Osteoblast (primary cell): ENCODE data around the gene RPS14. TPM values are rescaled to one million over a fixed set of nuclear protein-coding genes. Genes with fewer than 3 reads are reported as not detected.

Source experiments
- DNase-seq: peaks from one replicate; pipeline ENCODE4 v3.0.0; 2011; ENCODE audit warnings: low spot score, mixed read lengths; ENCODE audit not compliant: insufficient read length; ENCODE audit errors: missing footprints
- H2AFZ ChIP-seq: 2 replicates; pipeline ENCODE4 v1.6.0; 2011; ENCODE audit warnings: mild to moderate bottlenecking, low read length
- H3K27ac ChIP-seq: 2 replicates; pipeline ENCODE4 v1.5.1; 2011; ENCODE audit warnings: mild to moderate bottlenecking, low read depth, low read length, moderate library complexity
- H3K27me3 ChIP-seq: 2 replicates; pipeline ENCODE4 v1.6.0; 2012; ENCODE audit warnings: mild to moderate bottlenecking, control low read depth, inconsistent platforms, low read length, moderate library complexity; ENCODE audit not compliant: insufficient read depth
- H3K36me3 ChIP-seq: 2 replicates; pipeline ENCODE4 v1.5.1; 2011; ENCODE audit warnings: mild to moderate bottlenecking, low read length, control low read depth, moderate library complexity; ENCODE audit not compliant: insufficient read depth
- H3K4me1 ChIP-seq: 2 replicates; pipeline ENCODE4 v1.5.1; 2011; ENCODE audit warnings: mild to moderate bottlenecking, low read length, control low read depth, moderate library complexity; ENCODE audit not compliant: insufficient read depth
- H3K4me2 ChIP-seq: 2 replicates; pipeline ENCODE4 v1.6.0; 2011; ENCODE audit warnings: mild to moderate bottlenecking, low read length; ENCODE audit not compliant: insufficient read depth
- H3K4me3 ChIP-seq: fragments of 200-600 bp; sonication (generic); 3 replicates; pipeline ENCODE4 v1.5.1; 2012; ENCODE audit warnings: mild to moderate bottlenecking, low read length, inconsistent platforms; ENCODE audit not compliant: insufficient read depth
- H3K79me2 ChIP-seq: 2 replicates; pipeline ENCODE4 v1.6.0; 2012; ENCODE audit warnings: mild to moderate bottlenecking, low read length, control low read depth, inconsistent platforms; ENCODE audit not compliant: insufficient read depth
- H3K9me3 ChIP-seq: 2 replicates; pipeline ENCODE4 v1.5.1; 2011; ENCODE audit warnings: low read depth, low read length, control low read depth
- H4K20me1 ChIP-seq: 2 replicates; pipeline ENCODE4 v1.6.0; 2012; ENCODE audit warnings: mild to moderate bottlenecking, low read length, control low read depth; ENCODE audit not compliant: insufficient read depth
- total RNA-seq: library from RNA; depleted of rRNA; stranded (reverse); fragments of >200 nt; gene quantifications from 2 replicates; pipeline ENCODE4 v1.2.3, GENCODE V29; 2012
- TF ChIP-seq, protein P1 (sequence below): IDR thresholded peaks from 2 replicates; pipeline ENCODE4 v1.5.1; 2011; ENCODE audit warnings: mild to moderate bottlenecking, low read depth, low read length, moderate library complexity; ENCODE audit errors: extremely low read depth

RPS14 gene
- total RNA-seq, 1 donor, result 1,720 TPM

GRCh38 chr5:150401376-150402228, 47.9 kb downstream of the RPS14 start:
- Histone ChIP-seq H3K4me3 (no peak overlapping the region), H4K20me1 (no peaks in the 10 kb centered on the region), H2AFZ (no peak overlapping the region), H3K36me3 (peaks cover 29% of the 10 kb centered on the region), H3K27ac (no peak overlapping the region), H3K79me2 (no peaks in the 10 kb centered on the region), H3K4me2 (no peak overlapping the region), H3K9me3 (no peaks in the 10 kb centered on the region), H3K4me1 (no peaks in the 10 kb centered on the region), H3K27me3 (no peaks in the 10 kb centered on the region)
- DNase-seq, result peak; percentile 49
- TF ChIP-seq, protein P1, sequence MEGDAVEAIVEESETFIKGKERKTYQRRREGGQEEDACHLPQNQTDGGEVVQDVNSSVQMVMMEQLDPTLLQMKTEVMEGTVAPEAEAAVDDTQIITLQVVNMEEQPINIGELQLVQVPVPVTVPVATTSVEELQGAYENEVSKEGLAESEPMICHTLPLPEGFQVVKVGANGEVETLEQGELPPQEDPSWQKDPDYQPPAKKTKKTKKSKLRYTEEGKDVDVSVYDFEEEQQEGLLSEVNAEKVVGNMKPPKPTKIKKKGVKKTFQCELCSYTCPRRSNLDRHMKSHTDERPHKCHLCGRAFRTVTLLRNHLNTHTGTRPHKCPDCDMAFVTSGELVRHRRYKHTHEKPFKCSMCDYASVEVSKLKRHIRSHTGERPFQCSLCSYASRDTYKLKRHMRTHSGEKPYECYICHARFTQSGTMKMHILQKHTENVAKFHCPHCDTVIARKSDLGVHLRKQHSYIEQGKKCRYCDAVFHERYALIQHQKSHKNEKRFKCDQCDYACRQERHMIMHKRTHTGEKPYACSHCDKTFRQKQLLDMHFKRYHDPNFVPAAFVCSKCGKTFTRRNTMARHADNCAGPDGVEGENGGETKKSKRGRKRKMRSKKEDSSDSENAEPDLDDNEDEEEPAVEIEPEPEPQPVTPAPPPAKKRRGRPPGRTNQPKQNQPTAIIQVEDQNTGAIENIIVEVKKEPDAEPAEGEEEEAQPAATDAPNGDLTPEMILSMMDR, result no peak

DNA sequence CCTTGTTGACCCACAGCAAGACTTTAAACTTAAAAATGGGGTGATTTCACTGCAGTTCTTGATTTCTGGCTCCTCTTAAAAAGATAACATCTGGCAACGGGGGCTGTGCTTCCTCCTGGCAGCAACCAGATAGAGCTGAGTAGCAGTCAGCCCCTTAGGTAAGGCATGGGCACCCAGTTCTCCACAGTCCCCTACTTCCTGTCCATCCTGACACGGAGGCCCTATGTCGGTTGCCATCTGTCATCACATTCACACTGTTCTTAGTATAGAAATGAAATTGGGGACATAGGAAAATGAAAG, 48.5 kb downstream of the RPS14 start:
- no peak overlapping the region for H3K4me3 ChIP-seq
- H3K27ac ChIP-seq, result no peak overlapping the region
- no peaks in the 10 kb centered on the region for H3K4me1 ChIP-seq
- H3K79me2 ChIP-seq, result no peaks in the 10 kb centered on the region
- H4K20me1 ChIP-seq, result no peaks in the 10 kb centered on the region
- no peaks in the 10 kb centered on the region for H3K9me3 ChIP-seq
- H3K4me2 ChIP-seq, result no peak overlapping the region
- no peaks in the 10 kb centered on the region for H3K27me3 ChIP-seq
- H2AFZ ChIP-seq, result no peak overlapping the region
- TF ChIP-seq, protein P1, result no peak
- DNase-seq, result peak; percentile 42
- peaks cover 33% of the 10 kb centered on the region for H3K36me3 ChIP-seq

GRCh38 chr5:150400316-150401075, 49.0 kb downstream of the RPS14 start:
- Histone ChIP-seq H3K4me3 (no peak overlapping the region), H3K4me2 (no peak overlapping the region), H3K36me3 (peaks cover 38% of the 10 kb centered on the region), H3K79me2 (no peaks in the 10 kb centered on the region), H3K27ac (no peak overlapping the region), H4K20me1 (no peaks in the 10 kb centered on the region), H2AFZ (no peak overlapping the region), H3K4me1 (no peaks in the 10 kb centered on the region), H3K9me3 (no peaks in the 10 kb centered on the region), H3K27me3 (no peaks in the 10 kb centered on the region)
- TF ChIP-seq, protein P1, result no peak
- DNase-seq, result peak; percentile 58
